ENCODE results near the gene HBZ.
"Not testable (repeated sequence)": the region's sequence is repeated elsewhere in the genome, so short reads cannot be mapped to it uniquely, and the experiment has no call there.

DNA sequence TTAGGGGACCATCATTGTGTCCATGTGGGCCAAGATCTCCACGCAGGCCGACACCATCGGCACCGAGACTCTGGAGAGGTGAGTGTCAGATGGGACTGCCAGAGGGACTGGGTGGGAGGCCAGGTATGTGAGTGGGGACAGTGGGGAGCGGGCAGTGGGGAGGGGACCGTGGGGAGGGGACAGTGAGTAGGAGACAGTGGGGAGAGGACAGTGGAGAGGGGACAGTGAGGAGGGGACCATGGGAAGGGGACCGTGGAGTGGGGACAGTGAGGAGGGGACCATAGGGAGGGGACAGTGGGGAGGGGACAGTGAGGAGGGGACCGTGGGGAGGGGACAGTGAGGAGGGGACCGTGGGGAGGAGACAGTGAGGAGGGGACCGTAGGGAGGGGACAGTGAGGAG, 10.7 kb downstream of the HBZ start:
- TF ChIP-seq, protein P1, sequence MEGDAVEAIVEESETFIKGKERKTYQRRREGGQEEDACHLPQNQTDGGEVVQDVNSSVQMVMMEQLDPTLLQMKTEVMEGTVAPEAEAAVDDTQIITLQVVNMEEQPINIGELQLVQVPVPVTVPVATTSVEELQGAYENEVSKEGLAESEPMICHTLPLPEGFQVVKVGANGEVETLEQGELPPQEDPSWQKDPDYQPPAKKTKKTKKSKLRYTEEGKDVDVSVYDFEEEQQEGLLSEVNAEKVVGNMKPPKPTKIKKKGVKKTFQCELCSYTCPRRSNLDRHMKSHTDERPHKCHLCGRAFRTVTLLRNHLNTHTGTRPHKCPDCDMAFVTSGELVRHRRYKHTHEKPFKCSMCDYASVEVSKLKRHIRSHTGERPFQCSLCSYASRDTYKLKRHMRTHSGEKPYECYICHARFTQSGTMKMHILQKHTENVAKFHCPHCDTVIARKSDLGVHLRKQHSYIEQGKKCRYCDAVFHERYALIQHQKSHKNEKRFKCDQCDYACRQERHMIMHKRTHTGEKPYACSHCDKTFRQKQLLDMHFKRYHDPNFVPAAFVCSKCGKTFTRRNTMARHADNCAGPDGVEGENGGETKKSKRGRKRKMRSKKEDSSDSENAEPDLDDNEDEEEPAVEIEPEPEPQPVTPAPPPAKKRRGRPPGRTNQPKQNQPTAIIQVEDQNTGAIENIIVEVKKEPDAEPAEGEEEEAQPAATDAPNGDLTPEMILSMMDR (IDR thresholded peaks at IDR 0.05), result not testable (repeated sequence)
- not testable (repeated sequence) for TF ChIP-seq POLR2A (IDR thresholded peaks at IDR 0.05)
